ENCODE measurements around the gene SH3GLB2.

DNA sequence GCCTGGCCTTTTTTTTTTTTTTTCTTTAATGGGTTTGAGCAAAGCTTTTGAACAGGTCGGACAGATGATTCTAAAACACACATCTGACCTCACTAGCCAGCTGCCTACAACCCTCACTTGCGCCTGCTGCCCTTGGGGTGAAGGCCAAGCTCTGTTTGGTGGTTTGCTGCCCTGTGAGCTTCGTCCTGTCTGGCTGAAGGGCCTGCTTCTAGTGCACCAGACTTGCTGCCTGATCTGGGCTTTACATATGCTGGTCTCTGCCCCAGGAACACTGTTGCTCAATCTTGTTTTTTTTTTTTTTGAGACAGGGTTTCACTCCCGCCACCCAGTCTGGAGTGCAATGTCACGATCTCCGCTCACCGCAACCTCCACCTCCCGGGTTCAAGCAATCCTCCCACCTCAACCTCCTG, 36.4 kb upstream of the SH3GLB2 start:
- TF ChIP-seq, protein P1, sequence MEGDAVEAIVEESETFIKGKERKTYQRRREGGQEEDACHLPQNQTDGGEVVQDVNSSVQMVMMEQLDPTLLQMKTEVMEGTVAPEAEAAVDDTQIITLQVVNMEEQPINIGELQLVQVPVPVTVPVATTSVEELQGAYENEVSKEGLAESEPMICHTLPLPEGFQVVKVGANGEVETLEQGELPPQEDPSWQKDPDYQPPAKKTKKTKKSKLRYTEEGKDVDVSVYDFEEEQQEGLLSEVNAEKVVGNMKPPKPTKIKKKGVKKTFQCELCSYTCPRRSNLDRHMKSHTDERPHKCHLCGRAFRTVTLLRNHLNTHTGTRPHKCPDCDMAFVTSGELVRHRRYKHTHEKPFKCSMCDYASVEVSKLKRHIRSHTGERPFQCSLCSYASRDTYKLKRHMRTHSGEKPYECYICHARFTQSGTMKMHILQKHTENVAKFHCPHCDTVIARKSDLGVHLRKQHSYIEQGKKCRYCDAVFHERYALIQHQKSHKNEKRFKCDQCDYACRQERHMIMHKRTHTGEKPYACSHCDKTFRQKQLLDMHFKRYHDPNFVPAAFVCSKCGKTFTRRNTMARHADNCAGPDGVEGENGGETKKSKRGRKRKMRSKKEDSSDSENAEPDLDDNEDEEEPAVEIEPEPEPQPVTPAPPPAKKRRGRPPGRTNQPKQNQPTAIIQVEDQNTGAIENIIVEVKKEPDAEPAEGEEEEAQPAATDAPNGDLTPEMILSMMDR (IDR thresholded peaks at IDR 0.05; ENCODE audit: low read length): no peak
- no peak for TF ChIP-seq EZH2 (IDR thresholded peaks at IDR 0.05; ENCODE audit: borderline replicate concordance, low read length)

Data from OCI-LY1 (cell line).